GM12878 (cell line): ENCODE measurements around the gene LENG9. TPM values are rescaled to one million over a fixed set of nuclear protein-coding genes. Genes with fewer than 3 reads are reported as not detected.

Source experiments
- ATAC-seq: fragments of 200-7000 bp; cut with Tn5 transposase; 3 replicates; pipeline ENCODE4 v1.9.1; 2020; ENCODE audit warnings: mild to moderate bottlenecking, moderate library complexity
- BruUV-seq: library from RNA; stranded (reverse); fragments of 400-500 nt; replicated peaks from 2 replicates; lab custom pipeline; 2021; lab: Mats Ljungman, UMichigan
- CTCF ChIA-PET: fragments of 300-600 bp; sonication (Branson Sonifier 250); formaldehyde crosslinking; extraction: SDS; loops from one replicate; lab custom pipeline; 2021; ENCODE audit warnings: inconsistent platforms; lab: Yijun Ruan, JAX
- POLR2A ChIA-PET: fragments of 350-600 bp; formaldehyde crosslinking; extraction: SDS; loops from one replicate; lab custom pipeline; 2021; ENCODE audit warnings: inconsistent platforms; lab: Charles Lee
- RAD21 ChIA-PET: fragments of 300-600 bp; sonication (Branson Sonifier 250); formaldehyde crosslinking; loops from one replicate; lab custom pipeline; 2023; ENCODE audit warnings: antibody characterized with exemption; ENCODE audit not compliant: unreplicated experiment; lab: Charles Lee
- SMC1A ChIA-PET: fragments of 300-600 bp; sonication (Branson Sonifier 250); formaldehyde crosslinking; loops from one replicate; lab custom pipeline; 2023; ENCODE audit not compliant: unreplicated experiment, uncharacterized antibody; lab: Charles Lee
- DNase-seq: peaks from one replicate; pipeline ENCODE4 v3.0.0-alpha.2; 2011; ENCODE audit warnings: low read depth, low spot score
- FAIRE-seq: peaks from 3 replicates; lab custom pipeline; 2011; peaks lifted over from hg19 to GRCh38; lab: Jason Lieb, UNC
- H2AFZ ChIP-seq: 2 replicates; pipeline ENCODE4 v1.6.0; 2011; ENCODE audit warnings: low read depth, low read length, control low read depth; ENCODE audit not compliant: control insufficient read depth
- H3K27ac ChIP-seq: 2 replicates; pipeline ENCODE4 v1.5.1; 2011; ENCODE audit warnings: control low read depth; ENCODE audit not compliant: control insufficient read depth, insufficient read depth
- H3K27me3 ChIP-seq, 2 experiments: replicated peaks in 1 of 2; 2 replicates each; pipeline versions ENCODE4 v1.6.0 to v1.6.1; 2011; ENCODE audit warnings: low read length in 1 of 2; ENCODE audit not compliant: control insufficient read depth in 2 of 2, insufficient read depth in 2 of 2
- H3K36me3 ChIP-seq, 2 experiments: 2 replicates each; pipeline ENCODE4 v1.5.1; 2011; ENCODE audit warnings: low read length in 1 of 2; ENCODE audit not compliant: control insufficient read depth in 2 of 2, insufficient read depth in 2 of 2
- H3K4me1 ChIP-seq: 2 replicates; pipeline ENCODE4 v1.6.1; 2011; ENCODE audit warnings: mild to moderate bottlenecking, low read length, moderate library complexity, mixed read lengths; ENCODE audit not compliant: control insufficient read depth, insufficient read depth
- H3K4me2 ChIP-seq: 2 replicates; pipeline ENCODE4 v1.6.0; 2011; ENCODE audit warnings: control low read depth; ENCODE audit not compliant: control insufficient read depth, insufficient read depth
- H3K4me3 ChIP-seq: fragments of 200-600 bp; sonication (generic); 2 replicates; pipeline ENCODE4 v1.5.1; 2016
- H3K79me2 ChIP-seq: 2 replicates; pipeline ENCODE4 v1.6.0; 2011; ENCODE audit warnings: low read length; ENCODE audit not compliant: control insufficient read depth, insufficient read depth
- H3K9ac ChIP-seq: 2 replicates; pipeline ENCODE4 v1.8.0; 2011; ENCODE audit warnings: low read length, control low read depth, mixed read lengths; ENCODE audit not compliant: control insufficient read depth, insufficient read depth
- H3K9me3 ChIP-seq: replicated peaks from 3 replicates; pipeline ENCODE4 v1.5.1; 2011; ENCODE audit warnings: mild to moderate bottlenecking, low read length; ENCODE audit not compliant: control insufficient read depth, insufficient read depth
- H4K20me1 ChIP-seq: 2 replicates; pipeline ENCODE4 v1.6.0; 2011; ENCODE audit not compliant: control insufficient read depth, insufficient read depth
- ATF7 ChIP-seq: fragments of 450-650 bp; IDR thresholded peaks from 2 replicates; pipeline ENCODE4 v1.6.1; 2016; ENCODE audit warnings: low read depth, mild to moderate bottlenecking
- CTCF ChIP-seq, 3 experiments: IDR thresholded peaks in 2 of 3; conservative IDR thresholded peaks in 1 of 3; 2 replicates each; pipeline ENCODE4 v1.5.1; 2011; ENCODE audit warnings: low read depth in 3 of 3, low read length in 3 of 3, mild to moderate bottlenecking in 3 of 3, control low read depth in 2 of 3, moderate library complexity in 2 of 3, inconsistent platforms in 1 of 3, mixed read lengths in 1 of 3; ENCODE audit not compliant: control insufficient read depth in 2 of 3, insufficient read depth in 1 of 3; ENCODE audit errors: extremely low read depth in 1 of 3
- NBN ChIP-seq: fragments of 450-650 bp; IDR thresholded peaks from 2 replicates; pipeline ENCODE4 v1.6.1; 2016
- NR2C1 ChIP-seq: fragments of 450-650 bp; IDR thresholded peaks from 2 replicates; pipeline ENCODE4 v1.6.1; 2017; ENCODE audit warnings: antibody characterized with exemption, mild to moderate bottlenecking, moderate library complexity
- RFX5 ChIP-seq: IDR thresholded peaks from 2 replicates; pipeline ENCODE4 v1.6.1; 2011; ENCODE audit warnings: low read depth, low read length, improper control_type of control experiment
- SREBF1 ChIP-seq: IDR thresholded peaks from 2 replicates; pipeline ENCODE4 v1.6.1; 2012; ENCODE audit warnings: mild to moderate bottlenecking, low read length
- ZNF207 ChIP-seq: fragments of 450-650 bp; IDR thresholded peaks from 2 replicates; pipeline ENCODE4 v1.6.1; 2014; ENCODE audit warnings: antibody characterized with exemption, mild to moderate bottlenecking, borderline replicate concordance
- WGBS: methylation state at CpG from one replicate; pipeline ENCODE4 v1.1.6; 2016; ENCODE audit warnings: low lambda C conversion rate; ENCODE audit not compliant: insufficient replicate concordance, insufficient coverage; ENCODE audit errors: missing lambda C conversion rate; 5-methylcytosine and 5-hydroxymethylcytosine counted together
- in situ Hi-C: fragments of 300-500 bp; cut with MboI; formaldehyde crosslinking; loops from 9 replicates; pipeline ENCODE4 v1.14.3; 2018; ENCODE audit warnings: mixed read lengths
- intact Hi-C: fragments of 100-400 bp; cut with micrococcal nuclease; formaldehyde crosslinking; loops from one replicate; pipeline ENCODE4 v1.14.2; 2022; ENCODE audit not compliant: unreplicated experiment
- polyA plus RNA-seq, 11 experiments: library from polyadenylated mRNA; depleted of rRNA in 4 of 11; unstranded in 6 of 11; stranded (reverse) in 5 of 11; fragments of >200 nt; fragmentation: Nextera tagmentation in 4 of 11; fragmentation: Illumina TruSeq in 1 of 11; extraction: Ambion mirVana in 4 of 11; extraction: Trizol in 1 of 11; gene quantifications; 1 replicate in 1 of 11; 2 replicates in 10 of 11; pipeline versions ENCODE4 v1.2.1 to v1.2.3, GENCODE V29; 2011 to 2016; ENCODE audit warnings: inconsistent platforms in 2 of 11, missing spikeins in 2 of 11, low read depth in 1 of 11
- total RNA-seq, 4 experiments: library from RNA; depleted of rRNA in 3 of 4; stranded (reverse); fragments of >200 nt in 3 of 4; fragmentation: Illumina TruSeq in 1 of 4; extraction: Trizol in 1 of 4; gene quantifications; 2 replicates each; pipeline versions ENCODE4 v1.2.1 to v1.2.3, GENCODE V29; 2013 to 2021
- TF ChIP-seq, protein P1 (sequence below): IDR thresholded peaks from 2 replicates; pipeline ENCODE4 v1.6.1; 2012; ENCODE audit warnings: mild to moderate bottlenecking, low read depth, low read length
- TF ChIP-seq, protein P2 (sequence below): fragments of 150-350 bp; IDR thresholded peaks from 2 replicates; pipeline ENCODE4 v1.6.1; 2016; ENCODE audit warnings: low read depth, low read length
- TF ChIP-seq, protein P3 (sequence below): fragments of 450-650 bp; IDR thresholded peaks from 2 replicates; pipeline ENCODE4 v1.6.1; 2017; ENCODE audit warnings: mild to moderate bottlenecking, moderate library complexity

Gene LENG9
- total and polyA plus RNA-seq, 10 of the 15 experiments (the other 5 are each of a cell fraction or from before 2014, with no cell fraction given), result 0.09 to 2.9 (median 0.76) TPM; not detected in 1

- Histone ChIP-seq H3K9me3 (no peaks in the 10 kb centered on the region; the same call in 2 of the 3 replicates), H3K79me2 (no peaks in the 10 kb centered on the region), H4K20me1 (no peaks in the 10 kb centered on the region), H3K4me1 (peaks cover 8% of the 10 kb centered on the region), H3K4me2 (no peak overlapping the region), H3K27ac (no peak overlapping the region), H3K36me3 (no peaks in the 10 kb centered on the region), H2AFZ (no peak overlapping the region), H3K4me3 (no peak overlapping the region), H3K27me3 (peaks cover 0 to 3% of the 10 kb centered on the region in 2 experiments; a peak in 2 of 4 replicates), H3K9ac (no peak overlapping the region)
- no peak for DNase-seq
- no peak for FAIRE-seq
- SMC1A ChIA-PET, result no interaction called here
- CTCF ChIA-PET, result no interaction called here
- WGBS, result 58% methylated on average over 4 of the region's 4 CpGs
- ATAC-seq, result no peak
- BruUV-seq, result no TSS peak
- in situ Hi-C loops (no loop called here), intact Hi-C loops (no loop called here)
- RAD21 ChIA-PET, result no interaction called here
- POLR2A ChIA-PET, result no interaction called here
- TF ChIP-seq CTCF (IDR thresholded peaks at IDR 0.05 in 2 of 3, conservative IDR thresholded peaks at IDR 0.05 in 1 of 3; ENCODE audit: control insufficient read depth in 2 of 3, extremely low read depth in 1 of 3, insufficient read depth in 1 of 3, low read depth in 3 of 3, low read length in 3 of 3), result no peak
- no peak for TF ChIP-seq RFX5
- TF ChIP-seq ATF7, result no peak
- TF ChIP-seq NBN, result no peak
- TF ChIP-seq, protein P1, sequence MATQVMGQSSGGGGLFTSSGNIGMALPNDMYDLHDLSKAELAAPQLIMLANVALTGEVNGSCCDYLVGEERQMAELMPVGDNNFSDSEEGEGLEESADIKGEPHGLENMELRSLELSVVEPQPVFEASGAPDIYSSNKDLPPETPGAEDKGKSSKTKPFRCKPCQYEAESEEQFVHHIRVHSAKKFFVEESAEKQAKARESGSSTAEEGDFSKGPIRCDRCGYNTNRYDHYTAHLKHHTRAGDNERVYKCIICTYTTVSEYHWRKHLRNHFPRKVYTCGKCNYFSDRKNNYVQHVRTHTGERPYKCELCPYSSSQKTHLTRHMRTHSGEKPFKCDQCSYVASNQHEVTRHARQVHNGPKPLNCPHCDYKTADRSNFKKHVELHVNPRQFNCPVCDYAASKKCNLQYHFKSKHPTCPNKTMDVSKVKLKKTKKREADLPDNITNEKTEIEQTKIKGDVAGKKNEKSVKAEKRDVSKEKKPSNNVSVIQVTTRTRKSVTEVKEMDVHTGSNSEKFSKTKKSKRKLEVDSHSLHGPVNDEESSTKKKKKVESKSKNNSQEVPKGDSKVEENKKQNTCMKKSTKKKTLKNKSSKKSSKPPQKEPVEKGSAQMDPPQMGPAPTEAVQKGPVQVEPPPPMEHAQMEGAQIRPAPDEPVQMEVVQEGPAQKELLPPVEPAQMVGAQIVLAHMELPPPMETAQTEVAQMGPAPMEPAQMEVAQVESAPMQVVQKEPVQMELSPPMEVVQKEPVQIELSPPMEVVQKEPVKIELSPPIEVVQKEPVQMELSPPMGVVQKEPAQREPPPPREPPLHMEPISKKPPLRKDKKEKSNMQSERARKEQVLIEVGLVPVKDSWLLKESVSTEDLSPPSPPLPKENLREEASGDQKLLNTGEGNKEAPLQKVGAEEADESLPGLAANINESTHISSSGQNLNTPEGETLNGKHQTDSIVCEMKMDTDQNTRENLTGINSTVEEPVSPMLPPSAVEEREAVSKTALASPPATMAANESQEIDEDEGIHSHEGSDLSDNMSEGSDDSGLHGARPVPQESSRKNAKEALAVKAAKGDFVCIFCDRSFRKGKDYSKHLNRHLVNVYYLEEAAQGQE, result no peak
- TF ChIP-seq, protein P2, sequence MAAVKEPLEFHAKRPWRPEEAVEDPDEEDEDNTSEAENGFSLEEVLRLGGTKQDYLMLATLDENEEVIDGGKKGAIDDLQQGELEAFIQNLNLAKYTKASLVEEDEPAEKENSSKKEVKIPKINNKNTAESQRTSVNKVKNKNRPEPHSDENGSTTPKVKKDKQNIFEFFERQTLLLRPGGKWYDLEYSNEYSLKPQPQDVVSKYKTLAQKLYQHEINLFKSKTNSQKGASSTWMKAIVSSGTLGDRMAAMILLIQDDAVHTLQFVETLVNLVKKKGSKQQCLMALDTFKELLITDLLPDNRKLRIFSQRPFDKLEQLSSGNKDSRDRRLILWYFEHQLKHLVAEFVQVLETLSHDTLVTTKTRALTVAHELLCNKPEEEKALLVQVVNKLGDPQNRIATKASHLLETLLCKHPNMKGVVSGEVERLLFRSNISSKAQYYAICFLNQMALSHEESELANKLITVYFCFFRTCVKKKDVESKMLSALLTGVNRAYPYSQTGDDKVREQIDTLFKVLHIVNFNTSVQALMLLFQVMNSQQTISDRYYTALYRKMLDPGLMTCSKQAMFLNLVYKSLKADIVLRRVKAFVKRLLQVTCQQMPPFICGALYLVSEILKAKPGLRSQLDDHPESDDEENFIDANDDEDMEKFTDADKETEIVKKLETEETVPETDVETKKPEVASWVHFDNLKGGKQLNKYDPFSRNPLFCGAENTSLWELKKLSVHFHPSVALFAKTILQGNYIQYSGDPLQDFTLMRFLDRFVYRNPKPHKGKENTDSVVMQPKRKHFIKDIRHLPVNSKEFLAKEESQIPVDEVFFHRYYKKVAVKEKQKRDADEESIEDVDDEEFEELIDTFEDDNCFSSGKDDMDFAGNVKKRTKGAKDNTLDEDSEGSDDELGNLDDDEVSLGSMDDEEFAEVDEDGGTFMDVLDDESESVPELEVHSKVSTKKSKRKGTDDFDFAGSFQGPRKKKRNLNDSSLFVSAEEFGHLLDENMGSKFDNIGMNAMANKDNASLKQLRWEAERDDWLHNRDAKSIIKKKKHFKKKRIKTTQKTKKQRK, result no peak
- TF ChIP-seq, protein P3, sequence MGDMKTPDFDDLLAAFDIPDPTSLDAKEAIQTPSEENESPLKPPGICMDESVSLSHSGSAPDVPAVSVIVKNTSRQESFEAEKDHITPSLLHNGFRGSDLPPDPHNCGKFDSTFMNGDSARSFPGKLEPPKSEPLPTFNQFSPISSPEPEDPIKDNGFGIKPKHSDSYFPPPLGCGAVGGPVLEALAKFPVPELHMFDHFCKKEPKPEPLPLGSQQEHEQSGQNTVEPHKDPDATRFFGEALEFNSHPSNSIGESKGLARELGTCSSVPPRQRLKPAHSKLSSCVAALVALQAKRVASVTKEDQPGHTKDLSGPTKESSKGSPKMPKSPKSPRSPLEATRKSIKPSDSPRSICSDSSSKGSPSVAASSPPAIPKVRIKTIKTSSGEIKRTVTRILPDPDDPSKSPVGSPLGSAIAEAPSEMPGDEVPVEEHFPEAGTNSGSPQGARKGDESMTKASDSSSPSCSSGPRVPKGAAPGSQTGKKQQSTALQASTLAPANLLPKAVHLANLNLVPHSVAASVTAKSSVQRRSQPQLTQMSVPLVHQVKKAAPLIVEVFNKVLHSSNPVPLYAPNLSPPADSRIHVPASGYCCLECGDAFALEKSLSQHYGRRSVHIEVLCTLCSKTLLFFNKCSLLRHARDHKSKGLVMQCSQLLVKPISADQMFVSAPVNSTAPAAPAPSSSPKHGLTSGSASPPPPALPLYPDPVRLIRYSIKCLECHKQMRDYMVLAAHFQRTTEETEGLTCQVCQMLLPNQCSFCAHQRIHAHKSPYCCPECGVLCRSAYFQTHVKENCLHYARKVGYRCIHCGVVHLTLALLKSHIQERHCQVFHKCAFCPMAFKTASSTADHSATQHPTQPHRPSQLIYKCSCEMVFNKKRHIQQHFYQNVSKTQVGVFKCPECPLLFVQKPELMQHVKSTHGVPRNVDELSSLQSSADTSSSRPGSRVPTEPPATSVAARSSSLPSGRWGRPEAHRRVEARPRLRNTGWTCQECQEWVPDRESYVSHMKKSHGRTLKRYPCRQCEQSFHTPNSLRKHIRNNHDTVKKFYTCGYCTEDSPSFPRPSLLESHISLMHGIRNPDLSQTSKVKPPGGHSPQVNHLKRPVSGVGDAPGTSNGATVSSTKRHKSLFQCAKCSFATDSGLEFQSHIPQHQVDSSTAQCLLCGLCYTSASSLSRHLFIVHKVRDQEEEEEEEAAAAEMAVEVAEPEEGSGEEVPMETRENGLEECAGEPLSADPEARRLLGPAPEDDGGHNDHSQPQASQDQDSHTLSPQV, result no peak
- no peak for TF ChIP-seq SREBF1
- TF ChIP-seq NR2C1, result no peak
- TF ChIP-seq ZNF207, result no peak
These were observed 49.4 kb downstream of the LENG9 start for GRCh38 chr19:54414156-54414555.
